SIG-M5 (cell line): ENCODE measurements around the gene SUGP2.

Experiments
- DNase-seq: peaks from one replicate; lab custom pipeline; 2025; lab: John Stamatoyannopoulos, UW

SUGP2 gene

GRCh38 chr19:19059018-19059836 lies 25.9 kb upstream of the SUGP2 start:
- DNase-seq: no peak

GRCh38 chr19:19057720-19058119 lies 24.4 kb upstream of the SUGP2 start:
- no peak for DNase-seq

- no peak for DNase-seq
Observed at GRCh38 chr19:19057317-19057716, 24.0 kb upstream of the SUGP2 start.

- DNase-seq: no peak
Observed at GRCh38 chr19:19056636-19057275, 23.4 kb upstream of the SUGP2 start.

GRCh38 chr19:19055701-19056100 lies 22.4 kb upstream of the SUGP2 start:
- DNase-seq: no peak

- DNase-seq: no peak
Observed at GRCh38 chr19:19054939-19055440, 21.7 kb upstream of the SUGP2 start.

GRCh38 chr19:19054315-19054938 lies 21.1 kb upstream of the SUGP2 start:
- no peak for DNase-seq

GRCh38 chr19:19053508-19054314 lies 20.4 kb upstream of the SUGP2 start:
- no peak for DNase-seq

GRCh38 chr19:19052921-19053320 lies 19.6 kb upstream of the SUGP2 start:
- no peak for DNase-seq

- no peak for DNase-seq
Observed at GRCh38 chr19:19051478-19052213, 18.3 kb upstream of the SUGP2 start.

GRCh38 chr19:19050731-19051130 lies 17.4 kb upstream of the SUGP2 start:
- no peak for DNase-seq

- no peak for DNase-seq
Observed at GRCh38 chr19:19050104-19050503, 16.8 kb upstream of the SUGP2 start.

- peak; percentile 9 for DNase-seq
Observed at GRCh38 chr19:19049406-19049805, 16.1 kb upstream of the SUGP2 start.

- DNase-seq: no peak
Observed at GRCh38 chr19:19043881-19044280, 10.6 kb upstream of the SUGP2 start.

GRCh38 chr19:19043481-19043880 lies 10.2 kb upstream of the SUGP2 start:
- DNase-seq: no peak

- DNase-seq: no peak
Observed at GRCh38 chr19:19042732-19043280, 9.5 kb upstream of the SUGP2 start.

- DNase-seq: no peak
Observed at GRCh38 chr19:19040417-19040816, 7.1 kb upstream of the SUGP2 start.

- DNase-seq: no peak
Observed at GRCh38 chr19:19039901-19040300, 6.6 kb upstream of the SUGP2 start.

GRCh38 chr19:19034204-19034624 lies 897 bp upstream of the SUGP2 start:
- DNase-seq: peak; percentile 77

- no peak for DNase-seq
Observed at GRCh38 chr19:19033176-19033425, 216 bp downstream of the SUGP2 start.

GRCh38 chr19:19032420-19033175 lies 719 bp downstream of the SUGP2 start:
- DNase-seq: peak; percentile 68
